Liver (tissue), 9 donors: ENCODE measurements around the gene MRPL30. TPM values are rescaled to one million over a fixed set of nuclear protein-coding genes. Genes with fewer than 3 reads are reported as not detected.

Experiments used
- DNase-seq: peaks from one replicate; pipeline ENCODE4 v3.0.0-alpha.2; 2017; ENCODE audit warnings: low spot score
- H3K27ac ChIP-seq, 2 donors: one replicate each; pipeline ENCODE4 v1.7.0; 2013; ENCODE audit warnings: inconsistent platforms in 2 of 2, low read length in 2 of 2, control low read depth in 1 of 2, low read depth in 1 of 2, mild to moderate bottlenecking in 1 of 2
- H3K27me3 ChIP-seq, 4 donors: one replicate each; pipeline versions ENCODE4 v1.6.1 to v1.7.0; 2013; ENCODE audit warnings: low read length in 3 of 4, inconsistent platforms in 1 of 4, mild to moderate bottlenecking in 1 of 4, moderate library complexity in 1 of 4; ENCODE audit not compliant: control insufficient read depth in 4 of 4, insufficient read depth in 4 of 4
- H3K36me3 ChIP-seq, 4 donors: one replicate each; pipeline versions ENCODE4 v1.6.1 to v1.7.0; 2013; ENCODE audit warnings: low read length in 3 of 4, mild to moderate bottlenecking in 3 of 4, low read depth in 1 of 4, moderate library complexity in 1 of 4; ENCODE audit not compliant: control insufficient read depth in 4 of 4, insufficient read depth in 3 of 4
- H3K4me1 ChIP-seq, 4 donors: one replicate each; pipeline versions ENCODE4 v1.6.1 to v1.7.0; 2013; ENCODE audit warnings: low read length in 3 of 4, mild to moderate bottlenecking in 3 of 4, moderate library complexity in 1 of 4; ENCODE audit not compliant: control insufficient read depth in 4 of 4, insufficient read depth in 4 of 4
- H3K4me3 ChIP-seq, 3 donors: one replicate each; pipeline versions ENCODE4 v1.6.1 to v1.7.0; 2013; ENCODE audit warnings: low read length in 3 of 3, control low read depth in 1 of 3, low read depth in 1 of 3, mild to moderate bottlenecking in 1 of 3
- H3K9ac ChIP-seq, 2 donors: one replicate each; pipeline ENCODE4 v1.7.0; 2013; ENCODE audit warnings: low read length in 2 of 2, mild to moderate bottlenecking in 2 of 2, moderate library complexity in 2 of 2, control low read depth in 1 of 2, low read depth in 1 of 2
- H3K9me3 ChIP-seq, 4 donors: one replicate each; pipeline versions ENCODE4 v1.6.1 to v1.7.0; 2013; ENCODE audit warnings: low read length in 3 of 4; ENCODE audit not compliant: control insufficient read depth in 4 of 4
- ATF3 ChIP-seq: IDR thresholded peaks from 2 replicates; pipeline ENCODE4 v1.6.1; 2016; ENCODE audit warnings: antibody characterized with exemption
- CTCF ChIP-seq: fragments of 150-350 bp; IDR thresholded peaks from 2 replicates; pipeline ENCODE4 v1.5.1; 2017; ENCODE audit warnings: improper control_type of control experiment, low read depth, low read length; ENCODE audit not compliant: missing input control
- EGR1 ChIP-seq, 2 donors: IDR thresholded peaks; 2 replicates each; pipeline ENCODE4 v1.6.1; 2016 to 2018; ENCODE audit warnings: antibody characterized with exemption in 2 of 2, low read depth in 2 of 2
- FOXA1 ChIP-seq: IDR thresholded peaks from 2 replicates; pipeline ENCODE4 v1.6.1; 2016; ENCODE audit warnings: antibody characterized with exemption
- FOXA2 ChIP-seq: IDR thresholded peaks from 2 replicates; pipeline ENCODE4 v1.6.1; 2016; ENCODE audit warnings: antibody characterized with exemption
- GABPA ChIP-seq, 2 donors: IDR thresholded peaks in 1 of 2; conservative IDR thresholded peaks in 1 of 2; 2 replicates each; pipeline ENCODE4 v1.6.1; 2016; ENCODE audit warnings: antibody characterized with exemption in 2 of 2, mild to moderate bottlenecking in 1 of 2, moderate library complexity in 1 of 2
- HNF4A ChIP-seq, 2 donors: conservative IDR thresholded peaks; 2 replicates each; pipeline ENCODE4 v1.6.1; 2016; ENCODE audit warnings: antibody characterized with exemption in 2 of 2, mild to moderate bottlenecking in 2 of 2
- HNF4G ChIP-seq: IDR thresholded peaks from 2 replicates; pipeline ENCODE4 v1.6.1; 2016; ENCODE audit warnings: antibody characterized with exemption
- JUND ChIP-seq, 2 donors: IDR thresholded peaks; 2 replicates each; pipeline ENCODE4 v1.6.1; 2016; ENCODE audit warnings: antibody characterized with exemption in 2 of 2
- NR2F2 ChIP-seq: IDR thresholded peaks from 2 replicates; pipeline ENCODE4 v1.6.1; 2016; ENCODE audit warnings: antibody characterized with exemption
- RAD21 ChIP-seq, 2 donors: IDR thresholded peaks; 2 replicates each; pipeline ENCODE4 v1.6.1; 2016; ENCODE audit warnings: antibody characterized with exemption in 2 of 2, mild to moderate bottlenecking in 2 of 2
- RXRA ChIP-seq, 2 donors: IDR thresholded peaks; 2 replicates each; pipeline ENCODE4 v1.6.1; 2017 to 2018; ENCODE audit warnings: antibody characterized with exemption in 2 of 2, mild to moderate bottlenecking in 1 of 2
- SP1 ChIP-seq: IDR thresholded peaks from 2 replicates; pipeline ENCODE4 v1.6.1; 2018; ENCODE audit warnings: antibody characterized with exemption, mild to moderate bottlenecking
- TAF1 ChIP-seq: conservative IDR thresholded peaks from 2 replicates; pipeline ENCODE4 v1.6.1; 2016; ENCODE audit warnings: antibody characterized with exemption, mild to moderate bottlenecking
- YY1 ChIP-seq: IDR thresholded peaks from 2 replicates; pipeline ENCODE4 v1.6.1; 2016; ENCODE audit warnings: antibody characterized with exemption, mild to moderate bottlenecking
- ZBTB33 ChIP-seq: IDR thresholded peaks from 2 replicates; pipeline ENCODE4 v1.6.1; 2016; ENCODE audit warnings: antibody characterized with exemption
- WGBS: extraction: QIAGEN DNeasy Blood & Tissue Kit; methylation state at CpG from one replicate; pipeline ENCODE4 v1.1.7; 2013; 5-methylcytosine and 5-hydroxymethylcytosine counted together
- polyA plus RNA-seq, 2 donors: library from polyadenylated mRNA; stranded (reverse) in 1 of 2; unstranded in 1 of 2; fragments of 200-250 nt in 1 of 2; fragments of >200 nt in 1 of 2; fragmentation: Nextera tagmentation in 1 of 2; extraction: Ambion mirVana in 1 of 2; gene quantifications; one replicate each; pipeline versions ENCODE4 v1.2.1 to v1.2.3, GENCODE V29; 2013 to 2015
- total RNA-seq, 2 donors: library from RNA; depleted of rRNA; stranded (reverse); fragments of >200 nt; gene quantifications; one replicate each; pipeline ENCODE4 v1.2.3, GENCODE V29; 2014
- TF ChIP-seq, protein P1 (sequence below): IDR thresholded peaks from 2 replicates; pipeline ENCODE4 v1.6.1; 2016; ENCODE audit warnings: antibody characterized with exemption, mild to moderate bottlenecking
- TF ChIP-seq, protein P2 (sequence below): IDR thresholded peaks from 2 replicates; pipeline ENCODE4 v1.6.1; 2016; ENCODE audit warnings: antibody characterized with exemption
- donor health status: healthy.
- donor health status: healthy.
- donor health status: healthy.
- donor health status: healthy.
- donor health status: healthy.

Gene MRPL30
- total and polyA plus RNA-seq, 4 donors: 11.7 to 21.0 (median 16.8) TPM

GRCh38 chr2:99169534-99169933, 11.4 kb upstream of the MRPL30 start:
- peaks cover 5 to 27% (median 20%) of the 10 kb centered on the region in 4 donors for H3K36me3 ChIP-seq
- H3K9ac ChIP-seq: no peak overlapping the region

More at GRCh38 chr2:99169534-99169933, 11.4 kb upstream of the MRPL30 start:
- no peak overlapping the region for H3K4me3 ChIP-seq
- H3K27me3 ChIP-seq: no peaks in the 10 kb centered on the region
- H3K9me3 ChIP-seq: no peaks in the 10 kb centered on the region
- H3K4me1 ChIP-seq: no peaks in the 10 kb centered on the region
- DNase-seq: no peak
- WGBS: 75% methylated on average over 1 of the region's 1 CpG
- no peak overlapping the region for H3K27ac ChIP-seq
- no peak for TF ChIP-seq TAF1
- no peak for TF ChIP-seq CTCF
- TF ChIP-seq JUND (IDR thresholded peaks at IDR 0.05): no peak
- TF ChIP-seq HNF4A (conservative IDR thresholded peaks at IDR 0.05): no peak
- no peak for TF ChIP-seq ZBTB33
- TF ChIP-seq NR2F2: no peak
- no peak for TF ChIP-seq SP1
- no peak for TF ChIP-seq EGR1 (IDR thresholded peaks at IDR 0.05; ENCODE audit: low read depth in 2 of 2)
- TF ChIP-seq ATF3: no peak
- TF ChIP-seq FOXA2: no peak
- TF ChIP-seq RAD21 (IDR thresholded peaks at IDR 0.05): no peak
- no peak for TF ChIP-seq FOXA1
- no peak for TF ChIP-seq GABPA (IDR thresholded peaks at IDR 0.05 in 1 of 2, conservative IDR thresholded peaks at IDR 0.05 in 1 of 2)
- TF ChIP-seq, protein P1, sequence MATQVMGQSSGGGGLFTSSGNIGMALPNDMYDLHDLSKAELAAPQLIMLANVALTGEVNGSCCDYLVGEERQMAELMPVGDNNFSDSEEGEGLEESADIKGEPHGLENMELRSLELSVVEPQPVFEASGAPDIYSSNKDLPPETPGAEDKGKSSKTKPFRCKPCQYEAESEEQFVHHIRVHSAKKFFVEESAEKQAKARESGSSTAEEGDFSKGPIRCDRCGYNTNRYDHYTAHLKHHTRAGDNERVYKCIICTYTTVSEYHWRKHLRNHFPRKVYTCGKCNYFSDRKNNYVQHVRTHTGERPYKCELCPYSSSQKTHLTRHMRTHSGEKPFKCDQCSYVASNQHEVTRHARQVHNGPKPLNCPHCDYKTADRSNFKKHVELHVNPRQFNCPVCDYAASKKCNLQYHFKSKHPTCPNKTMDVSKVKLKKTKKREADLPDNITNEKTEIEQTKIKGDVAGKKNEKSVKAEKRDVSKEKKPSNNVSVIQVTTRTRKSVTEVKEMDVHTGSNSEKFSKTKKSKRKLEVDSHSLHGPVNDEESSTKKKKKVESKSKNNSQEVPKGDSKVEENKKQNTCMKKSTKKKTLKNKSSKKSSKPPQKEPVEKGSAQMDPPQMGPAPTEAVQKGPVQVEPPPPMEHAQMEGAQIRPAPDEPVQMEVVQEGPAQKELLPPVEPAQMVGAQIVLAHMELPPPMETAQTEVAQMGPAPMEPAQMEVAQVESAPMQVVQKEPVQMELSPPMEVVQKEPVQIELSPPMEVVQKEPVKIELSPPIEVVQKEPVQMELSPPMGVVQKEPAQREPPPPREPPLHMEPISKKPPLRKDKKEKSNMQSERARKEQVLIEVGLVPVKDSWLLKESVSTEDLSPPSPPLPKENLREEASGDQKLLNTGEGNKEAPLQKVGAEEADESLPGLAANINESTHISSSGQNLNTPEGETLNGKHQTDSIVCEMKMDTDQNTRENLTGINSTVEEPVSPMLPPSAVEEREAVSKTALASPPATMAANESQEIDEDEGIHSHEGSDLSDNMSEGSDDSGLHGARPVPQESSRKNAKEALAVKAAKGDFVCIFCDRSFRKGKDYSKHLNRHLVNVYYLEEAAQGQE: no peak
- no peak for TF ChIP-seq RXRA (IDR thresholded peaks at IDR 0.05)
- TF ChIP-seq HNF4G: no peak
- TF ChIP-seq, protein P2, sequence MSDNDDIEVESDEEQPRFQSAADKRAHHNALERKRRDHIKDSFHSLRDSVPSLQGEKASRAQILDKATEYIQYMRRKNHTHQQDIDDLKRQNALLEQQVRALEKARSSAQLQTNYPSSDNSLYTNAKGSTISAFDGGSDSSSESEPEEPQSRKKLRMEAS: no peak
- TF ChIP-seq YY1: no peak
